A549 (cell line): ENCODE data around the gene KIAA2012.

Source experiments
- CEBPB ChIP-seq, 2 experiments: fragments of >200 bp in 1 of 2; sonication (Bioruptor Twin) in 1 of 2; formaldehyde crosslinking in 1 of 2; IDR thresholded peaks; 2 replicates each; pipeline ENCODE4 v1.6.1; 2012 to 2016
- EP300 ChIP-seq, 2 experiments: fragments of >200 bp; sonication (Bioruptor Twin); formaldehyde crosslinking; IDR thresholded peaks; 2 replicates in 1 of 2; 3 replicates in 1 of 2; pipeline ENCODE4 v1.6.1; 2016 to 2017
- GATA3 ChIP-seq: IDR thresholded peaks from 2 replicates; pipeline ENCODE4 v1.6.1; 2012; ENCODE audit warnings: borderline replicate concordance
- JUN ChIP-seq, 2 experiments: fragments of >200 bp; sonication (Bioruptor Twin); formaldehyde crosslinking; IDR thresholded peaks; 2 replicates in 1 of 2; 3 replicates in 1 of 2; pipeline ENCODE4 v1.6.1; 2016 to 2017
- MAX ChIP-seq: IDR thresholded peaks from 2 replicates; pipeline ENCODE4 v1.6.1; 2012
- MAZ ChIP-seq: fragments of 150-350 bp; IDR thresholded peaks from 2 replicates; pipeline ENCODE4 v1.6.1; 2014; ENCODE audit warnings: antibody characterized with exemption, low read depth, low read length, borderline replicate concordance
- POLR2A ChIP-seq: IDR thresholded peaks from 2 replicates; pipeline ENCODE4 v1.6.1; 2012; ENCODE audit warnings: mild to moderate bottlenecking, low read length
- RCOR1 ChIP-seq: fragments of 150-350 bp; IDR thresholded peaks from 2 replicates; pipeline ENCODE4 v1.6.1; 2014; ENCODE audit warnings: antibody characterized with exemption, low read length, low read depth
- RFX5 ChIP-seq: fragments of 450-650 bp; IDR thresholded peaks from 2 replicates; pipeline ENCODE4 v1.7.1; 2014; ENCODE audit warnings: antibody characterized with exemption, mild to moderate bottlenecking, moderate library complexity
- TF ChIP-seq, protein P1 (sequence below): fragments of >200 bp; sonication (Bioruptor Twin); formaldehyde crosslinking; IDR thresholded peaks from 3 replicates; pipeline ENCODE4 v1.5.1; 2016
- TF ChIP-seq, protein P2 (sequence below): fragments of 450-650 bp; IDR thresholded peaks from 2 replicates; pipeline ENCODE4 v1.6.1; 2014; ENCODE audit warnings: antibody characterized with exemption
- TF ChIP-seq, protein P3 (sequence below): fragments of 150-350 bp; IDR thresholded peaks from 2 replicates; pipeline ENCODE4 v1.6.1; 2014; ENCODE audit warnings: low read depth, mild to moderate bottlenecking, low read length

- TF ChIP-seq POLR2A (no peak), RFX5 (no peak), MAX (no peak), EP300 (IDR thresholded peaks at IDR 0.05) (no peak), RCOR1 (no peak), MAZ (no peak), CEBPB (IDR thresholded peaks at IDR 0.05) (no peak), JUN (IDR thresholded peaks at IDR 0.05) (no peak), GATA3 (no peak)
- TF ChIP-seq, protein P1, sequence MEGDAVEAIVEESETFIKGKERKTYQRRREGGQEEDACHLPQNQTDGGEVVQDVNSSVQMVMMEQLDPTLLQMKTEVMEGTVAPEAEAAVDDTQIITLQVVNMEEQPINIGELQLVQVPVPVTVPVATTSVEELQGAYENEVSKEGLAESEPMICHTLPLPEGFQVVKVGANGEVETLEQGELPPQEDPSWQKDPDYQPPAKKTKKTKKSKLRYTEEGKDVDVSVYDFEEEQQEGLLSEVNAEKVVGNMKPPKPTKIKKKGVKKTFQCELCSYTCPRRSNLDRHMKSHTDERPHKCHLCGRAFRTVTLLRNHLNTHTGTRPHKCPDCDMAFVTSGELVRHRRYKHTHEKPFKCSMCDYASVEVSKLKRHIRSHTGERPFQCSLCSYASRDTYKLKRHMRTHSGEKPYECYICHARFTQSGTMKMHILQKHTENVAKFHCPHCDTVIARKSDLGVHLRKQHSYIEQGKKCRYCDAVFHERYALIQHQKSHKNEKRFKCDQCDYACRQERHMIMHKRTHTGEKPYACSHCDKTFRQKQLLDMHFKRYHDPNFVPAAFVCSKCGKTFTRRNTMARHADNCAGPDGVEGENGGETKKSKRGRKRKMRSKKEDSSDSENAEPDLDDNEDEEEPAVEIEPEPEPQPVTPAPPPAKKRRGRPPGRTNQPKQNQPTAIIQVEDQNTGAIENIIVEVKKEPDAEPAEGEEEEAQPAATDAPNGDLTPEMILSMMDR, result no peak
- TF ChIP-seq, protein P2, sequence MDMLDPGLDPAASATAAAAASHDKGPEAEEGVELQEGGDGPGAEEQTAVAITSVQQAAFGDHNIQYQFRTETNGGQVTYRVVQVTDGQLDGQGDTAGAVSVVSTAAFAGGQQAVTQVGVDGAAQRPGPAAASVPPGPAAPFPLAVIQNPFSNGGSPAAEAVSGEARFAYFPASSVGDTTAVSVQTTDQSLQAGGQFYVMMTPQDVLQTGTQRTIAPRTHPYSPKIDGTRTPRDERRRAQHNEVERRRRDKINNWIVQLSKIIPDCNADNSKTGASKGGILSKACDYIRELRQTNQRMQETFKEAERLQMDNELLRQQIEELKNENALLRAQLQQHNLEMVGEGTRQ, result no peak
- TF ChIP-seq, protein P3, sequence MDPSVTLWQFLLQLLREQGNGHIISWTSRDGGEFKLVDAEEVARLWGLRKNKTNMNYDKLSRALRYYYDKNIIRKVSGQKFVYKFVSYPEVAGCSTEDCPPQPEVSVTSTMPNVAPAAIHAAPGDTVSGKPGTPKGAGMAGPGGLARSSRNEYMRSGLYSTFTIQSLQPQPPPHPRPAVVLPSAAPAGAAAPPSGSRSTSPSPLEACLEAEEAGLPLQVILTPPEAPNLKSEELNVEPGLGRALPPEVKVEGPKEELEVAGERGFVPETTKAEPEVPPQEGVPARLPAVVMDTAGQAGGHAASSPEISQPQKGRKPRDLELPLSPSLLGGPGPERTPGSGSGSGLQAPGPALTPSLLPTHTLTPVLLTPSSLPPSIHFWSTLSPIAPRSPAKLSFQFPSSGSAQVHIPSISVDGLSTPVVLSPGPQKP, result no peak
Measured at GRCh38 chr2:202101026-202101579, 28.0 kb downstream of the KIAA2012 start.
